Tracheal epithelial cell (primary cell): ENCODE data around the gene ADH1A. TPM values are rescaled to one million over a fixed set of nuclear protein-coding genes. Genes with fewer than 3 reads are reported as not detected.

Source experiments
- total RNA-seq: library from RNA; depleted of rRNA; stranded (reverse); fragments of >200 nt; gene quantifications from 2 replicates; pipeline ENCODE4 v1.2.1, GENCODE V29; 2014

ADH1A gene
- total RNA-seq: not detected in 2 replicates

DNA sequence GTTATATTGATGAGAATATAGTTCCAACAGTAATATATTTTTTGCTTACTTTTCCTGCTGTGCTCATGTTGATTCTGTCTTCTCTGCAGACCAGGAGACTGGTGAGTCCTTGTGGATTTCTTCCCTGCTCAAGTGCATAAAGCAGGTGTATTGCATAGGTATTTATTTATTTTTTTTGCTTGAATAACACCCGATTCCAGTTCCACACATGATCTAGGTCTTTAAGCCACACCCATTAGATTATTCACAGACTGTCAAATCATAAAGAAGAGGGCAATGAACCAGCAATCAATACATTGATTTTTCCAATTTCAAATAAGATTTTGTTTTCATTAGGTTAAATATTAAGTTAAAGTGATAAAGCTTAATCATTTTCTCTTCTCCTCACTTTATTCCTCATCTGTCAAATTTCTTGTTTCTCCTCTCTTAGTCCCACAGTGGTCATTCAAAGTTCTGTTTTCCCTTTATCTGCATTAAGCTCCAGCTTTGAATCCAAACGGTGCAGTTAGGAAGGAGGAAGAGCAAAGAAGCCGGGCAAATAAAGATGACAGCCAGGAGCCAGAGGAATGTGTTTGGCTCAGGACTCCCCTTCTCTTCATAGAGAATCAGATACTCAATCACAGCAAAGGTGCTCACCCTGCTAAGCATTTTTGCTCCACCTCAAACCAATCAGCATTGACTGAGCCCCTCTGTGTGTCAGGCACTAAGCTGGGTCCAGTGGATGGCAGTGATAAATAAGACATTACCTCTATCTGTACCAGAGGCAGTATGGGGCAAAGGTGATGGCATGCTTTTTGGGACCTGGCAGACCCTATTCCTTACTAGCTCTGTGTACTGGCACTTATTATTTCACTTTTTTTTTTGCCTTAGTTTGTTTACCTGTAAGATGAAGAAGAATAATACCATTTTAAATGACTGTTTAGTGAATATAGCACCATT lies at the start of gene ADH1A:
Gene ADH1A (minus strand): TSS at position 138 of the 939 bp plus-strand sequence. CDS start 71 bp downstream, at position 67.

DNA sequence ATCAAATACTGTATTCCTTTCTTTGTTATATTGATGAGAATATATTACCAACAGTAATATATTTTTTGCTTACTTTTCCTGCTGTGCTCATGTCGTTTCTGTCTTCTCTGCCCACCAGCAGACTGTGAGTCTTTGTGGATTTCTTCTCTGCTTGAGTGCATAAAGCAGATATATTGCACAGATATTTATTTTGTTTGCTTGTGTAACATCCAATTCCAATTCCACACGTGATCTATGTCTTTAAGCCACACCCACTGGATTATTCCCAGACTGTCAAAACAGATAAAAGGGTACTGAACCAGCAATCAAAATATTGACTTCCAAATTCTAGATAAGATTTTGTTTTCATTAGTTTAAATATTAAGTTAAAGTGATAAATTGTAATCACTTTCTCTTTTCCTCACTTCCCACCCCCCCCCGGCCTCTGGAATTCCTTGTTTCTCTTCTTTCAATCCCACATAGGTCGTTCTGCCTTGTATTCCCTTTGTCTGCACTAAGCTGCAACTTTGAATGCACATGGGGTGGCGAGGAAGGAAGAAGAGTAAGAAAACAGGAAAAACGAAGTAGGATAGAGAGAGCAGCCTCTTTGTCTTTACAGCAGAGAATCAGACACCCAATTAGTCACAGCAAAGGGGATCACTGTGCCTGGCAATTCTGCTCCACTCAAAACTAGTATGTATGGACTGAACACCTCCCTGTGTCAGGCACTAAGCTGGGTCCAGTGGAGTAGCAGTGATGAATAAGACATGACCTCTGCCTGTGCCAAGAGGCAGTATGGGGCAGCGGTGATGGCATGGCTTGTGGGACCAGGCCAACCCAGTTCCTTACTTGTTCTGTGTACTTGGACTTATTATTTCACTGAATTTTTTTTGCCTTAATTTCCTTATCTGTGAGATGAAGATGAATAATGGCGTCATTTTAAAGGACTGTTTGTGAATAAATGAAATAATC lies 30.7 kb upstream of the ADH1A start, which contains the start of gene ADH1B:
Gene ADH1B (minus strand): TSS at position 161 of the 951 bp plus-strand sequence. CDS start 70 bp downstream, at position 91.

Other genes starting within 250 kb of the ADH1A start
- gene ADH5, start 202.2 kb downstream of the ADH1A start, total RNA-seq: 124 and 128 TPM in 2 replicates
- not detected in 2 replicates for gene ADH4, start 146.7 kb downstream of the ADH1A start, total RNA-seq
- not detected in 2 replicates for gene ADH6, start 71.7 kb downstream of the ADH1A start, total RNA-seq
- gene ADH1B, start 30.4 kb upstream of the ADH1A start, total RNA-seq: not detected in 2 replicates
- gene ADH1C, start 61.8 kb upstream of the ADH1A start, total RNA-seq: not detected in 2 replicates
- gene ADH7, start 144.4 kb upstream of the ADH1A start, total RNA-seq: 3.9 and 15.1 TPM in 2 replicates
- gene C4orf17, start 220.0 kb upstream of the ADH1A start, total RNA-seq: not detected in 2 replicates